HG02840 (cell line): ENCODE measurements around the gene LZTS2.

ENCODE experiments used
- ATAC-seq: cut with Tn5 transposase; IDR thresholded peaks from one replicate; pipeline ENCODE4 v1.9.1; 2021; ENCODE audit warnings: mild to moderate bottlenecking, moderate library complexity, moderate number of reproducible peaks; ENCODE audit not compliant: unreplicated experiment, low FRiP score

Gene LZTS2

GRCh38 chr10:101012525-101013364 is 13.1 kb downstream of the LZTS2 start:
- ATAC-seq: peak; percentile 67

- no peak for ATAC-seq
Observed at GRCh38 chr10:101013365-101013825, 13.8 kb downstream of the LZTS2 start.

GRCh38 chr10:101014230-101014884 is 14.7 kb downstream of the LZTS2 start:
- ATAC-seq: no peak

GRCh38 chr10:101014966-101015581 is 15.5 kb downstream of the LZTS2 start:
- ATAC-seq: no peak

- no peak for ATAC-seq
Observed at GRCh38 chr10:101015582-101015973, 16.0 kb downstream of the LZTS2 start.

- no peak for ATAC-seq
Observed at GRCh38 chr10:101016814-101017213, 17.2 kb downstream of the LZTS2 start.

GRCh38 chr10:101018118-101018599 is 18.6 kb downstream of the LZTS2 start:
- ATAC-seq: no peak

- no peak for ATAC-seq
Observed at GRCh38 chr10:101018600-101019439, 19.2 kb downstream of the LZTS2 start.

GRCh38 chr10:101019440-101019703 is 19.8 kb downstream of the LZTS2 start:
- ATAC-seq: no peak

GRCh38 chr10:101020427-101021075 is 20.9 kb downstream of the LZTS2 start:
- ATAC-seq: no peak

GRCh38 chr10:101021239-101021638 is 21.6 kb downstream of the LZTS2 start:
- ATAC-seq: no peak

GRCh38 chr10:101021692-101022251 is 22.2 kb downstream of the LZTS2 start:
- no peak for ATAC-seq

GRCh38 chr10:101022967-101023705 is 23.5 kb downstream of the LZTS2 start:
- no peak for ATAC-seq

GRCh38 chr10:101027106-101027720 is 27.6 kb downstream of the LZTS2 start:
- no peak for ATAC-seq

- ATAC-seq: no peak
Observed at GRCh38 chr10:101028446-101029337, 29.1 kb downstream of the LZTS2 start.

GRCh38 chr10:101029520-101030295 is 30.1 kb downstream of the LZTS2 start:
- no peak for ATAC-seq
